Colonic mucosa (tissue), 4 donors: ENCODE data around the gene TBXA2R. TPM values are rescaled to one million over a fixed set of nuclear protein-coding genes. Genes with fewer than 3 reads are reported as not detected.

Source experiments
- DNase-seq: peaks from one replicate; pipeline ENCODE4 v3.0.0-alpha.2; 2020
- H3K27ac ChIP-seq: fragments of 200-600 bp; one replicate; pipeline ENCODE4 v1.8.0; 2021
- H3K27me3 ChIP-seq: fragments of 200-600 bp; one replicate; pipeline ENCODE4 v1.8.0; 2021
- H3K36me3 ChIP-seq: fragments of 200-600 bp; one replicate; pipeline ENCODE4 v1.8.0; 2021
- H3K4me1 ChIP-seq: fragments of 200-600 bp; one replicate; pipeline ENCODE4 v1.8.0; 2021; ENCODE audit warnings: mild to moderate bottlenecking
- H3K4me3 ChIP-seq: fragments of 200-600 bp; one replicate; pipeline ENCODE4 v1.8.0; 2021
- H3K9ac ChIP-seq, 2 donors: one replicate each; pipeline ENCODE4 v1.7.0; 2013; ENCODE audit warnings: control low read depth in 2 of 2, low read depth in 2 of 2, low read length in 2 of 2
- H3K9me3 ChIP-seq: fragments of 200-600 bp; one replicate; pipeline ENCODE4 v1.8.0; 2021
- CTCF ChIP-seq: fragments of 200-600 bp; IDR thresholded peaks from one replicate; pipeline ENCODE4 v1.8.0; 2022; ENCODE audit warnings: antibody characterized with exemption, mild to moderate bottlenecking
- intact Hi-C: fragments of 100-400 bp; cut with DNase I; formaldehyde crosslinking; loops from one replicate; pipeline ENCODE4 v1.14.1; 2022
- total RNA-seq, 2 donors: library from RNA; stranded (reverse); fragmentation: NEBNext Ultra II Directional in 1 of 2; extraction: Animal tissue kit (Norgen Biotek cat#: 25700) in 1 of 2; gene quantifications; one replicate each; pipeline ENCODE4 v1.2.1, GENCODE V29; 2021
- donor health status: healthy.
- donor health status: DM: no; HTN: no; CAD: no.
- donor health status: DM: no; HTN: no; CAD: no.

The TBXA2R gene
- total RNA-seq, 2 donors from 2014 or later, result 1.5 to 1.7 TPM

- intact Hi-C loops, result no loop called here
- Histone ChIP-seq H3K9me3 (no peaks in the 10 kb centered on the region), H3K4me1 (no peaks in the 10 kb centered on the region), H3K27me3 (no peaks in the 10 kb centered on the region), H3K4me3 (no peak overlapping the region), H3K9ac (no peak overlapping the region), H3K36me3 (no peaks in the 10 kb centered on the region), H3K27ac (no peak overlapping the region)
- no peak for TF ChIP-seq CTCF
- no peak for DNase-seq
Measured at GRCh38 chr19:3593156-3593555, 13.5 kb downstream of the TBXA2R start.

GRCh38 chr19:3591876-3592613 is 14.6 kb downstream of the TBXA2R start:
- intact Hi-C loops, result no loop called here
- no peaks in the 10 kb centered on the region for H3K4me1 ChIP-seq
- no peak overlapping the region for H3K9ac ChIP-seq
- no peak overlapping the region for H3K4me3 ChIP-seq
- H3K9me3 ChIP-seq, result no peaks in the 10 kb centered on the region
- TF ChIP-seq CTCF, result no peak
- no peak overlapping the region for H3K27ac ChIP-seq
- no peaks in the 10 kb centered on the region for H3K36me3 ChIP-seq
- no peaks in the 10 kb centered on the region for H3K27me3 ChIP-seq
- DNase-seq, result no peak

GRCh38 chr19:3590991-3591659 is 15.6 kb downstream of the TBXA2R start:
- Histone ChIP-seq H3K4me3 (no peak overlapping the region), H3K4me1 (no peaks in the 10 kb centered on the region), H3K9ac (no peak overlapping the region), H3K9me3 (no peaks in the 10 kb centered on the region), H3K27me3 (no peaks in the 10 kb centered on the region), H3K27ac (no peak overlapping the region), H3K36me3 (no peaks in the 10 kb centered on the region)
- TF ChIP-seq CTCF, result no peak
- no peak for DNase-seq
- intact Hi-C loops, result no loop called here

- intact Hi-C loops, result no loop called here
- Histone ChIP-seq H3K4me1 (no peaks in the 10 kb centered on the region), H3K9me3 (no peaks in the 10 kb centered on the region), H3K4me3 (no peak overlapping the region), H3K9ac (no peak overlapping the region), H3K36me3 (no peaks in the 10 kb centered on the region), H3K27me3 (peaks cover 8% of the 10 kb centered on the region), H3K27ac (no peak overlapping the region)
- no peak for TF ChIP-seq CTCF
- no peak for DNase-seq
Measured at GRCh38 chr19:3589949-3590348, 16.7 kb downstream of the TBXA2R start.

GRCh38 chr19:3589439-3589838 is 17.2 kb downstream of the TBXA2R start:
- no peak overlapping the region for H3K4me3 ChIP-seq
- intact Hi-C loops, result no loop called here
- DNase-seq, result no peak
- H3K27ac ChIP-seq, result no peak overlapping the region
- H3K9ac ChIP-seq, result no peak overlapping the region
- TF ChIP-seq CTCF, result no peak
- H3K27me3 ChIP-seq, result peaks cover 10% of the 10 kb centered on the region
- no peaks in the 10 kb centered on the region for H3K36me3 ChIP-seq
- H3K4me1 ChIP-seq, result no peaks in the 10 kb centered on the region
- H3K9me3 ChIP-seq, result no peaks in the 10 kb centered on the region
